HG03460 (cell line): ENCODE measurements around the gene YBX1.
"Not testable (repeated sequence)": the region's sequence is repeated elsewhere in the genome, so short reads cannot be mapped to it uniquely, and the experiment has no call there.

Experiments
- ATAC-seq: cut with Tn5 transposase; IDR thresholded peaks from one replicate; pipeline ENCODE4 v1.9.1; 2021; ENCODE audit not compliant: unreplicated experiment

Gene YBX1

DNA sequence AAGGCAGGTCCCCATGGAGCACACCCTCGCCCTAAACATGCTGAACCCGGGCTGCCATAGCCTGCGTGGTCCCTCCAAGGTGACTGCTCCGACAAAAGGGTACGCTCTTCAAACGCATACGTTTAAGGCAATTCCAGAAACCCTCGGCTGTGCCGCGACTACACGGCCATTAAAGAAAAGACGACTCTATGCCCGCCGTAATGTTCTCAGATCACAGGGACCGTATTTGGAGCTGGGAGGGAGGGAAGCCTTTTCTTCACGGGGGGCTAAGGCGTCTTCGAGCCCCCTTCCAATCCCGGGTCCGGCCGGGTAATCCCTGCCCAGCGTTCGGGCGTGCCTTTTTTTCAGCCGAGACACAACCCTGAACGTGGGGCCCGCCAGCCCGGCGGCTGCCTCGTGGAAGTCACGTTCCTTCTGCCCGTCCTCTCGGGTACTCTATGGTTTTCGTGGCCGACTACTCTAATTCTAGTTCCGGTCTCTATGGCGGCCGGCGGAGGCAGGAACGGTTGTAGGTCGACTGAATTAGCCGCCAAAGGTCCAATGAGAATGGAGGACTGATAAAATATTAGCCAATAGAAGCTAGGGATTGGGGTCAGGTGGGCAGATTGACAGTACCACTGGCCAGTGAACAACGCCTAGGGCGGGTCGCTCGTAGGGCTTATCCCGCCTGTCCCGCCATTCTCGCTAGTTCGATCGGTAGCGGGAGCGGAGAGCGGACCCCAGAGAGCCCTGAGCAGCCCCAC lies at the start of gene YBX1:
Gene YBX1 (plus strand): TSS at position 678 of the 743 bp plus-strand sequence. CDS start 148 bp downstream, outside the sequence.
- peak; percentile 90 for ATAC-seq

GRCh38 chr1:42639116-42639515 lies 43.1 kb upstream of the YBX1 start:
- ATAC-seq, result no peak

DNA sequence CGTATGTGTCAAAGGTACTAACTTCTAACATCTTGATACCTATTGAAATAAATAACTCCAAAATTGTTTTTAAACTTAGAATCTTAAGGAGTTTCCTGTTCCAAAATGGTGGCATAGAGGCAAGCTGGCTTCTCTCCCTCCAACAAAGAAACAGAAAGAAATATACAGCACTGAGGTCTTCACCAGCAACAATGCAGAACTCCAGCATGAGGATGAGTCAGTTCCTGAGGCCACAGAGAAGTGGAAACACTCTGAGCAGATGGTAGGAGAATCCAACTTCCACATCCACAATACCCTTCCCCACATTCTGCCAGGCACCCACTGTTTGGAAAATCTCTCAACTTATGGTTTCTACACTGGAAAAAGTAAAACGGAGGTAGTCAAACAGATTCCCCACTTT lies 36.2 kb upstream of the YBX1 start:
- ATAC-seq, result no peak

- no peak for ATAC-seq
Measured at GRCh38 chr1:42657201-42657600, 25.0 kb upstream of the YBX1 start.

DNA sequence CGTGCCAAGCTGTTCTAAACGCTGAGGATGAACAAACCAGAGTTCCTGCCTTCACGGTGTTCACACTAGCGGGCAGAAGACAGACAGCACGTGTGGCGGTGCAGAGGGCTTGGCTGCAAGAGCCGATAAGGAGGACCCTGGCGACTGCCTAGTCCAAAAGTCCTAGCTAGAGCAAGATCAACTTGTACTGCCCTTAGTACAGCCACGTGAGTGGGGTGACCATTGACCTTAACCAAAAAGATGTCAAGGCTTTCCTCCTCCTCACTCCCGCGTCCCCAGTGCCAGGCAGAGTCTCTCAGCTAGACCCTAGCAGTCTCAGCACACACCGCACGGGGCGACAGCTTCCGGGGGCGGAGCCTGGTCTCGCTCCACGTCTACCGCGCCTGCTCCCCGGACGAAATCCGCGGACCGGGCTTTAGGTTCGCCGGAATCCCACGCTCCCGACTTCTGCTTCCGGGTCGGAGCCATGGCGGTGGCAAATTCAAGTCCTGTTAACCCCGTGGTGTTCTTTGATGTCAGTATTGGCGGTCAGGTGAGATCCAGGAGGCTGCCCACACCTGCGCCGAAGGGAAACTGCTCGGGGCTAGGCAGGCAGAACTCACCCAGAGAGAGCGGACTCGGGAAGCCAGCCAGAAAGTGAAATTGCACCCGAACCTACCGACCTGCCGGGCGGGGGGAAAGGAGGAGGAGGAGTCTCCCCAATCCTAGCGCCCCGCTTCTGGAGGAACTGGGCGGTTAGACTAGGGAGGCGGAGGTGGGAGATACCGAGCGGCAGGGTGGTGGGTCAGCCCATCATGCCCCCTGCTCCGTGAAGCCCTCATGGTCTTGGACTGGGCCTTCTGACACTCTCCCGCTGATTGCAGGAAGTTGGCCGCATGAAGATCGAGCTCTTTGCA lies 24.0 kb upstream of the YBX1 start, which contains the start of gene PPIH:
Gene PPIH (plus strand): TSS at position 443 of the 896 bp plus-strand sequence. CDS start 24 bp downstream, at position 467.
- peak; percentile 96 for ATAC-seq

DNA sequence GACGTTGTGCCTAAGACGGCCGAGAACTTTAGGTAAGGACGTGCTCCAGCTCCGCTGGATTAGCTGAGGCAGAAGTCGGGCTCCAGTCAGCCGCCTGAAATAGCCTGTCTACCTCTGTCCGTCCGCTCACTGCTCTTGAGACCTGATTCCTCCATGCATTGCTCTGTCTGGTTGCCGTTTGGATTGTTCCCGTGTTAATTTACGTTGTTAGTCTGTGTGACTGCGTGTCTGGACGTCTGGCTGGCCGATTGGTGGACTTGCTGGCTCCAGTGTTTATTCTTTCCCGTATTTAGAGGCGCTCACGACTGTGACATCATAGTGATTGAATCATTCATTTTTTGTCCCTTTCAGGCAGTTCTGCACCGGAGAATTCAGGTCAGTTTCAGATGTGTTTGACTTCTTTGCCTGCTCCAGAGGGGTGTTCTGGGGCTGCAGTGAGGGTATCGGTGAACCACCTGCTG lies 23.3 kb upstream of the YBX1 start:
- no peak for ATAC-seq

GRCh38 chr1:42660907-42661500 lies 21.2 kb upstream of the YBX1 start:
- ATAC-seq, result no peak

DNA sequence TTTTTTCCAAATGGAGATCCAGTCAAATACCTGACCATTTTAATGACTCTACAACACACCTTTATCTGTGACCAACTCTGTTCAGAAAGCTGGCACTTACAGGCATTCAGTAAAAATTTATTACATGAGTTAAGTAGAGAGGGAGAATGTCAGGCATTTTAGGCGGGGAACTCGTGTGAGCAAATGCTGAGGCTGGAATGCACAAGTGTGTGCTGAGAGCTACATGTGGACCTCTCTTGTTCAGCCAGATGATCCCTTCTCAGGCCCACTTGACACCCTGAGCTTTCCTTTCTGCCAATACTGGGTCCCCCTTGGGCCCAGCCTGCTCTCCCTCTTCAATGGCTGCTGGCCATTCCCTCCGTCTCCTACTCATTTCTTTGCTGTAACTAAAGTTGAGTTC lies 12.3 kb upstream of the YBX1 start:
- ATAC-seq, result no peak

- ATAC-seq, result no peak
Measured at GRCh38 chr1:42670425-42670824, 11.8 kb upstream of the YBX1 start.

GRCh38 chr1:42674214-42674613 lies 8.0 kb upstream of the YBX1 start:
- no peak for ATAC-seq

GRCh38 chr1:42674682-42675081 lies 7.5 kb upstream of the YBX1 start:
- no peak for ATAC-seq

DNA sequence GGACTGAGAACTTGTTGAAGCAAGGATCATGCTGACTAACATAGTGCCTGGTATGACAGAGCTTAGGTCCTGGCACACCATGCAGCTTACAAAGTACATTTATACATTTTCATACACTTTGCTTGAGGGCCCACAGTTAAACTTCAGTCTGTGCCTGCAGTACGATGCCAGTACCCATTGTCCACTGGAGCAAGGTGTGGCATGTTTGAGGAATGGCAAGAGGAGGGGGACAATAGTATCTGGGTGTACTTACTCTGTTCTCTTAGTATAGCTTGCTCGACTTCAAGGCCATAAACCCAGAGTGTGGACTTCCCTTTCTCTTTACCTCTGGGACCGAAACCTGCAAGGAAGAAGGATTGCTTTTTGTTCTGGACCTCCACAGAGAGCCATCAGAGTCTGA lies 6.8 kb upstream of the YBX1 start:
- ATAC-seq, result no peak

GRCh38 chr1:42676534-42677087 lies 5.6 kb upstream of the YBX1 start:
- ATAC-seq, result no peak

DNA sequence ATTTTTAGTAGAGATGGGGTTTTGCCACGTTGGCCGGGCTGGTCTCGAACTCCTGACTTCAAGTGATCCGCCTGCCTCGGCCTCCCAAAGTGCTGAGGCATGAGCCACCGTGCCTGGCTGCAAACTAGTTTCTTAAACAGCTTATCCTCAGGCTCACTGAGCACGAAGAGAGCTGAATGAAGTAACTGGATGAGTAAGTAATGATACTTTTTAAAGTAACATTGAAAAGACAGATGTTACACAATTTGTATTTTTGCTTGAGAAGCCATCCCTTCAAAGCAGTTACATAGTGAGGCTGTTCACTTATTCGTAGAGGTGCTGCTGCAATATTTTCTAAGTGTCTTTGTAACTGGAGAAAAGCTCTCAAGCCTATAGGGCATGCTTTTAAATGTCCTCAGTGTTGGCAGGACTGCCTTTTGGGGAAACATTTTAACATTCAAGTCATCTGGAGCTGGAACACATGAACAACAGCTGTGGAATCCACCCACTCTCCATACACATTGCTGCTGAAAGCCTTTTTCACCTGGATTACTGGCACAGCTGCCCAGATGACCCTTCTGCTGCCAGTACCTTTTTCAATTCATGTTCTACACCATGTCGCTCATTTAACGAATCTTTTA lies 2.7 kb upstream of the YBX1 start:
- ATAC-seq, result no peak

DNA sequence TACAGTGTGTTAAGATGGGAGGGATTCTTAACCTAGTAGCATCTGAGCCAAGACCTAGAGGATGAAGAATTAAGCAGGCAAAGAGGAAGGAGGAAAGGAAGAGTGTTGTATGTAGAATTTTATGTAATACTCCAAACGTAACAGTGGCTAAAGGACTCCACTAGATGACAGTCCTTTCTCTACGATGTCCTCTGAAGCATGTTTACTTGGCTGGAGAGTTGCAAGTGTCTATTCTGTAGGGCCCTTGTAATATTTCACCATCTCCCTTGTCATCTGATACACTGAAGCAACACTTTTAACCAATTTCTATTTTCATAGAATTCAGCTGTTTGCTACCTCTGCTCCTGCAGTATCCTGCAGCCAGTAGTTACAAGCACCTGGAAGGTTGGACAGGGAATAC lies 2.2 kb upstream of the YBX1 start:
- ATAC-seq, result no peak

GRCh38 chr1:42680921-42681683 lies 1.1 kb upstream of the YBX1 start:
- ATAC-seq, result no peak

- not testable (repeated sequence) for ATAC-seq
Measured at GRCh38 chr1:42682484-42682738, 193 bp downstream of the YBX1 start.

DNA sequence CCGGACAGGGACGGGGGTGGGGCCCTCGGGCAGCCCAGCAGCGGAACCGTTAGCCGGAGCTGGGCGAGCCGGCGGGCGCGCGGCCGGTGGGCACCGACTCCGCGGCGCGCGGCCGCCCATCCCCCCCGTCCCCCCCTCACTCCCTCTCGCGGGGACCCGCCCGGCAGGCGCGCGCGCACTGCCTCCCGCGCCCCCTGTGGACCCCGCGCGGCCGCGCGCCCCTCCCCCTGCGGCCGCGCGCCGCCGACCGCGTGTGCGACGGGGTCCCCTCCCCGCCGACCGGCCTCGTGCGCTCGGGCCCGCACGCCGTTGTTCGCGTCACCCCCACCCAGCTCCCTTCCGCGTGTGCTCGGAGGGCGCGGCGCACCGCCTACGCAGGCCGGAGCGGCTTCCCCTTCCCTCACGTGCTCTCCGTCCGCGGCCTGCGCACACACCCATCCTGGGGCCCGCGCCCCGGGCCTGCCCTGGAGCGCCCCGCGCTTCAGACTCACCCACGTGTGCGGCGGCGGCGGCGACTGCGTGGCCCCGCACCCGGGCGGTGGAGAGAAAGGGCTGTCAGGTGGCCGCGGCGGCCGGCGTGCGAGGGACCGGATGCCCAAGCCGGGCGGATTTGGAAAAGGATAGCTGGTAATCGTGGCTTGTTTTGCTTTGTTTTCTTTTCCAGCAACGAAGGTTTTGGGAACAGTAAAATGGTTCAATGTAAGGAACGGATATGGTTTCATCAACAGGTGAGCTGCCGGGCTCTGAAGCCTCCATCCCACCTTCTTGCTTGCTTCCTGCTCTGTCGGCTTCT lies 717 bp downstream of the YBX1 start:
- peak; percentile 26 for ATAC-seq

DNA sequence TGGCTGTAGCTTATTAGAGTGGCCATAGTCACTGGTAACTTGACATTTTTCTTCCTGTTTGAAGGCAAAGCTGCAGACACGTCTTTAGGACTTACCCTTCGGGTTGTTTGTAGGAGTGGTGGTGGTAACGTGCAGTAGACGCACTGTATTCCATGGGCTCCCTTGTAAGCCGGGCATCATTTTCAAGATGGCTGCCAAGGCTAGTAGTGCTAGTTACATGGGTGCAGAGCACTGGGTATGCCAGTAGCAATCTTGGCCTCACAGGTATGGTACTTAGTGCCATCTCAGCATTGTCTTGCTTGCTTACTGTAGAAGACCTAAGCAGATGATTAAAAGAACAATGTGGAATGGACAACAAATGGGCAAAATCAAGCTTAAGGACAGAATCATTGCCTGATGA lies 1.9 kb downstream of the YBX1 start:
- no peak for ATAC-seq

- no peak for ATAC-seq
Measured at GRCh38 chr1:42686418-42686817, 4.2 kb downstream of the YBX1 start.
